DMS153 treated with DMSO at 0.1 percent for 48 hours (cell line): ENCODE data around the gene CPSF7.
A peak's percentile ranks its signal among the peaks of the same experiment; 100 is the strongest.
"Not testable (repeated sequence)": the region's sequence is repeated elsewhere in the genome, so short reads cannot be mapped to it uniquely, and the experiment has no call there.

Experiments used
- DNase-seq: peaks from one replicate; lab custom pipeline; 2025; ENCODE audit not compliant: unreplicated experiment; lab: John Stamatoyannopoulos, UW

The CPSF7 gene

GRCh38 chr11:61390161-61390560, 39.6 kb downstream of the CPSF7 start:
- DNase-seq = no peak

GRCh38 chr11:61384271-61385242, 45.2 kb downstream of the CPSF7 start:
- no peak for DNase-seq

GRCh38 chr11:61383859-61384258, 45.9 kb downstream of the CPSF7 start:
- DNase-seq = not testable (repeated sequence)

- DNase-seq = no peak
Measured at GRCh38 chr11:61380884-61381283, 48.9 kb downstream of the CPSF7 start.

- DNase-seq = no peak
Measured at GRCh38 chr11:61378713-61379313, 51.0 kb downstream of the CPSF7 start.

- no peak for DNase-seq
Measured at GRCh38 chr11:61377461-61378160, 52.2 kb downstream of the CPSF7 start.

- no peak for DNase-seq
Measured at GRCh38 chr11:61375761-61376108, 54.0 kb downstream of the CPSF7 start.

GRCh38 chr11:61372659-61373420, 56.9 kb downstream of the CPSF7 start:
- DNase-seq = no peak

- no peak for DNase-seq
Measured at GRCh38 chr11:61370349-61371005, 59.3 kb downstream of the CPSF7 start.

GRCh38 chr11:61369372-61370348, 60.1 kb downstream of the CPSF7 start:
- no peak for DNase-seq

- no peak for DNase-seq
Measured at GRCh38 chr11:61368646-61369045, 61.1 kb downstream of the CPSF7 start.

- no peak for DNase-seq
Measured at GRCh38 chr11:61367406-61367805, 62.4 kb downstream of the CPSF7 start.

- no peak for DNase-seq
Measured at GRCh38 chr11:61364012-61364675, 65.6 kb downstream of the CPSF7 start.

GRCh38 chr11:61362542-61362875, 67.3 kb downstream of the CPSF7 start:
- no peak for DNase-seq

- DNase-seq = peak; percentile 91
Measured at GRCh38 chr11:61361741-61362541, 67.8 kb downstream of the CPSF7 start, which contains the start of the genes CYB561A3 and TMEM138. TSS of gene CYB561A3 (minus strand) at chr11:61361882. CDS start at chr11:61356713, 5,169 bp downstream. TSS of gene TMEM138 (plus strand) at chr11:61362374. CDS start at chr11:61364391, 2,017 bp downstream.

GRCh38 chr11:61361237-61361740, 68.5 kb downstream of the CPSF7 start:
- no peak for DNase-seq

- no peak for DNase-seq
Measured at GRCh38 chr11:61359516-61359915, 70.3 kb downstream of the CPSF7 start.

GRCh38 chr11:61358566-61358965, 71.2 kb downstream of the CPSF7 start:
- no peak for DNase-seq
